Measurements from ENCODE around the gene ITPR2. TPM values are rescaled to one million over a fixed set of nuclear protein-coding genes. Genes with fewer than 3 reads are reported as not detected.

The ITPR2 gene
- total and polyA plus RNA-seq, 12 donors: 5.1 to 144 (median 66.4) TPM

DNA sequence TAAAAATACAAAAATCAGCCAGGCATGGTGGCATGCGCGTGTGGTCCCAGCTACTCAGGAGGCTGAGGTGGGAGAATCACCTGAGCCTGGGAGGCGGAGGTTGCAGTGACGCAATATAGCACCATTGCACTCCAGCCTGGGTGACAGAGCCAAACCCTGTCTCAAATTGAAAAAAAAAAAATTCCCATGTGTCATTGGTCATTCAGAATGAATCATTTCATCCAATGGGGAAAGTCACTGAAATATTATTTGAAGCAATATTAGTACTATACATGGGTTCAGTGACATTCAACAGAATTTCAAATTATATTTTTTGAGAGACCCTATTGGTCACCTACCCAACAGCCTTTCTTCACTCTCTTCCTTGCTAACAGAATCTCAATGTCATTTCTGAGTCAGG lies 276.1 kb downstream of the ITPR2 start:
- peaks cover 0 to 16% of the 10 kb centered on the region in 2 donors for H3K36me3 ChIP-seq (replicated peaks in 1 of 2)
- intact Hi-C loops (cut with DNase I): loop anchor here in 1 of 2 donors (10.0 kb wide), 1 partner anchor 58 kb away; no protein-coding TSS in a partner anchor
- no peaks in the 10 kb centered on the region for H3K4me1 ChIP-seq (replicated peaks in 1 of 2)
- no peak overlapping the region for H3K4me3 ChIP-seq
- no peaks in the 10 kb centered on the region for H3K9me3 ChIP-seq (replicated peaks in 1 of 3)
- H3K27me3 ChIP-seq: no peaks in the 10 kb centered on the region
- 81 to 99% (median 98%) methylated on average over 4 of the region's 4 CpGs for WGBS, 4 donors
- no peak for DNase-seq
- TF ChIP-seq, protein P1, sequence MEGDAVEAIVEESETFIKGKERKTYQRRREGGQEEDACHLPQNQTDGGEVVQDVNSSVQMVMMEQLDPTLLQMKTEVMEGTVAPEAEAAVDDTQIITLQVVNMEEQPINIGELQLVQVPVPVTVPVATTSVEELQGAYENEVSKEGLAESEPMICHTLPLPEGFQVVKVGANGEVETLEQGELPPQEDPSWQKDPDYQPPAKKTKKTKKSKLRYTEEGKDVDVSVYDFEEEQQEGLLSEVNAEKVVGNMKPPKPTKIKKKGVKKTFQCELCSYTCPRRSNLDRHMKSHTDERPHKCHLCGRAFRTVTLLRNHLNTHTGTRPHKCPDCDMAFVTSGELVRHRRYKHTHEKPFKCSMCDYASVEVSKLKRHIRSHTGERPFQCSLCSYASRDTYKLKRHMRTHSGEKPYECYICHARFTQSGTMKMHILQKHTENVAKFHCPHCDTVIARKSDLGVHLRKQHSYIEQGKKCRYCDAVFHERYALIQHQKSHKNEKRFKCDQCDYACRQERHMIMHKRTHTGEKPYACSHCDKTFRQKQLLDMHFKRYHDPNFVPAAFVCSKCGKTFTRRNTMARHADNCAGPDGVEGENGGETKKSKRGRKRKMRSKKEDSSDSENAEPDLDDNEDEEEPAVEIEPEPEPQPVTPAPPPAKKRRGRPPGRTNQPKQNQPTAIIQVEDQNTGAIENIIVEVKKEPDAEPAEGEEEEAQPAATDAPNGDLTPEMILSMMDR (IDR thresholded peaks at IDR 0.05): no peak
- no peak for TF ChIP-seq POLR2A (IDR thresholded peaks at IDR 0.05)
- no peak overlapping the region for H3K27ac ChIP-seq

DNA sequence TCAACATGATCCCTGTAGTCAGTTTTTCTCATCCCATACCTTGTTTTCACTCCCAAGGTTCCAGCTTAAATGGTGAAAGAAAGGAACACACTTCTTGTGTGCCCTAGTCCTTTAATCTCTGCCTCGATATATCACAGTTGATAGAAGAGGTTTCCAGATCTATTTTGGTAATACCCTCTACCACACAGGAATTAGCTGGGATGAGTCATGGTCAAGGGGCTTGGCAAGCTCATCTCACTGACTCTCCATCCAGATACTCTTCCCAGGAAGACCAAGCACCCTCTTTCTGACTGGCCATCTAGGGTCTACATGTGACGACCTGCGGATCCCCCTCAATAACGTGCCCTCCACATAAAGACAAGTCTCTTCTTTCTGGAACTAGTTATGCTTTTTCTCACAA lies 277.9 kb downstream of the ITPR2 start:
- no peaks in the 10 kb centered on the region for H3K27me3 ChIP-seq
- H3K36me3 ChIP-seq (replicated peaks in 1 of 2): peaks cover 0 to 11% of the 10 kb centered on the region in 2 donors
- intact Hi-C loops (cut with DNase I): loop anchor here in 1 of 2 donors (10.0 kb wide), 1 partner anchor 60 kb away; no protein-coding TSS in a partner anchor
- WGBS, 4 donors: 80 to 88% (median 85%) methylated on average over 4 of the region's 4 CpGs
- no peaks in the 10 kb centered on the region for H3K4me1 ChIP-seq (replicated peaks in 1 of 2)
- DNase-seq: peak in 1 of 7 donors; percentile 15
- H3K4me3 ChIP-seq: no peak overlapping the region
- TF ChIP-seq, protein P1 (IDR thresholded peaks at IDR 0.05): no peak
- TF ChIP-seq POLR2A (IDR thresholded peaks at IDR 0.05): no peak
- H3K9me3 ChIP-seq (replicated peaks in 1 of 3): no peaks in the 10 kb centered on the region
- no peak overlapping the region for H3K27ac ChIP-seq

DNA sequence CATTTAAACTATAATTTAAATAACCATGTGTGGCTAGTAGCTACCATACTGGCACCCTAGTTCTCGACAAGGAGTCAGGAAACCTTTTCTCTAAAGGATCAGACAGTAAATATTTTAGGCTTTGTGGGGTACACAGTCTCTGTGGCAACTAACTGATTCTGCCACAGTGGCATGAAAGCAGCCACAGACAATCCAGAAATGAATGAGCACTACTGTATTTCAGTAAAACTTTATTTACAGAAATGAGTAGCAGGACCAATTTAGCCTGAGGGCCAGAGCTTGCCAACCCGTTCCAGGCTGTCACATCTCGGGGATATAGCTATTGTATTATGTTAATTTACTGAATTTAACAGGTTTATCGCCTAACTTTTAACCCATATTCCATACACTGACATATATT lies 278.7 kb downstream of the ITPR2 start:
- Histone ChIP-seq H3K36me3 (replicated peaks in 1 of 2) (peaks cover 0 to 11% of the 10 kb centered on the region in 2 donors), H3K4me3 (no peak overlapping the region), H3K27me3 (no peaks in the 10 kb centered on the region), H3K27ac (no peak overlapping the region), H3K4me1 (replicated peaks in 1 of 2) (no peaks in the 10 kb centered on the region), H3K9me3 (replicated peaks in 1 of 3) (no peaks in the 10 kb centered on the region)
- DNase-seq: no peak
- TF ChIP-seq, protein P1 (IDR thresholded peaks at IDR 0.05): no peak
- TF ChIP-seq POLR2A (IDR thresholded peaks at IDR 0.05): no peak
- WGBS, 4 donors: 91 to 94% (median 93%) methylated on average over 4 of the region's 4 CpGs
- intact Hi-C loops (cut with DNase I): loop anchor here in 1 of 2 donors (10.0 kb wide), 1 partner anchor 60 kb away; no protein-coding TSS in a partner anchor

DNA sequence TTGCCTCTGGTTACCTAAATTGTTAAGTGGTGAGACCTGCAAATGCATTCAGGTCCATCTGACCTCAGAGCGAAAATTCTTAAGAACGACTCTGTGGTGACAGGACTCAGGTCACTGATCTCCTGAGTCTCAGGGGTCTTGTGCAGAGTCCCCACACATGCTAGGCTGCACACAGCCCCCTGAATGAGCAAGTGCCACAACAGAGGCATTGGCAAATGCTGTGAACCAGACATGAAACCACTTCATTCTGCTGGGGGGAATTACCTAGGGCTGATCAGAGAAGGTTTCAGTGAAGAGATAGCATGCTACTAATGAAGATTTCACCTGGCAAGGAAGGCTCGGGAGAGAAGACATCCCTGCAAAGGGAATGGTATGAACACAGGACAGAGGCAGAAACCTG lies 281.6 kb downstream of the ITPR2 start:
- Histone ChIP-seq H3K9me3 (replicated peaks in 1 of 3) (no peaks in the 10 kb centered on the region), H3K27me3 (no peaks in the 10 kb centered on the region), H3K27ac (no peak overlapping the region), H3K4me1 (replicated peaks in 1 of 2) (no peaks in the 10 kb centered on the region), H3K4me3 (no peak overlapping the region), H3K36me3 (replicated peaks in 1 of 2) (peaks cover 0 to 11% of the 10 kb centered on the region in 2 donors)
- intact Hi-C loops (cut with DNase I): loop anchor here in 1 of 2 donors (10.0 kb wide), 1 partner anchor 63 kb away; no protein-coding TSS in a partner anchor
- no peak for TF ChIP-seq POLR2A (IDR thresholded peaks at IDR 0.05)
- TF ChIP-seq, protein P1 (IDR thresholded peaks at IDR 0.05): no peak
- DNase-seq: no peak
- 88 to 97% (median 92%) methylated on average over 3 of the region's 3 CpGs for WGBS, 4 donors

All from adrenal gland (tissue), 12 donors.